22Rv1 (cell line): ENCODE results near the gene ECT2L.

Experiments used
- CTCF ChIP-seq: fragments of 450-650 bp; IDR thresholded peaks from 2 replicates; pipeline ENCODE4 v1.5.1; 2017; ENCODE audit warnings: mild to moderate bottlenecking
- ZFX ChIP-seq: fragments of 450-650 bp; IDR thresholded peaks from 2 replicates; pipeline ENCODE4 v1.6.1; 2017; ENCODE audit warnings: antibody characterized with exemption, borderline replicate concordance

- TF ChIP-seq CTCF (no peak), ZFX (no peak)
These were observed 7.4 kb downstream of the ECT2L start for GRCh38 chr6:138803331-138803730.
